Osteoblast (primary cell): ENCODE results near the gene DNAL1. TPM values are rescaled to one million over a fixed set of nuclear protein-coding genes. Genes with fewer than 3 reads are reported as not detected.

ENCODE experiments used
- DNase-seq: peaks from one replicate; pipeline ENCODE4 v3.0.0; 2011; ENCODE audit warnings: low spot score, mixed read lengths; ENCODE audit not compliant: insufficient read length; ENCODE audit errors: missing footprints
- H2AFZ ChIP-seq: 2 replicates; pipeline ENCODE4 v1.6.0; 2011; ENCODE audit warnings: mild to moderate bottlenecking, low read length
- H3K27ac ChIP-seq: 2 replicates; pipeline ENCODE4 v1.5.1; 2011; ENCODE audit warnings: mild to moderate bottlenecking, low read depth, low read length, moderate library complexity
- H3K27me3 ChIP-seq: 2 replicates; pipeline ENCODE4 v1.6.0; 2012; ENCODE audit warnings: mild to moderate bottlenecking, control low read depth, inconsistent platforms, low read length, moderate library complexity; ENCODE audit not compliant: insufficient read depth
- H3K36me3 ChIP-seq: 2 replicates; pipeline ENCODE4 v1.5.1; 2011; ENCODE audit warnings: mild to moderate bottlenecking, low read length, control low read depth, moderate library complexity; ENCODE audit not compliant: insufficient read depth
- H3K4me1 ChIP-seq: 2 replicates; pipeline ENCODE4 v1.5.1; 2011; ENCODE audit warnings: mild to moderate bottlenecking, low read length, control low read depth, moderate library complexity; ENCODE audit not compliant: insufficient read depth
- H3K4me2 ChIP-seq: 2 replicates; pipeline ENCODE4 v1.6.0; 2011; ENCODE audit warnings: mild to moderate bottlenecking, low read length; ENCODE audit not compliant: insufficient read depth
- H3K4me3 ChIP-seq: fragments of 200-600 bp; sonication (generic); 3 replicates; pipeline ENCODE4 v1.5.1; 2012; ENCODE audit warnings: mild to moderate bottlenecking, low read length, inconsistent platforms; ENCODE audit not compliant: insufficient read depth
- H3K79me2 ChIP-seq: 2 replicates; pipeline ENCODE4 v1.6.0; 2012; ENCODE audit warnings: mild to moderate bottlenecking, low read length, control low read depth, inconsistent platforms; ENCODE audit not compliant: insufficient read depth
- H3K9me3 ChIP-seq: 2 replicates; pipeline ENCODE4 v1.5.1; 2011; ENCODE audit warnings: low read depth, low read length, control low read depth
- H4K20me1 ChIP-seq: 2 replicates; pipeline ENCODE4 v1.6.0; 2012; ENCODE audit warnings: mild to moderate bottlenecking, low read length, control low read depth; ENCODE audit not compliant: insufficient read depth
- total RNA-seq: library from RNA; depleted of rRNA; stranded (reverse); fragments of >200 nt; gene quantifications from 2 replicates; pipeline ENCODE4 v1.2.3, GENCODE V29; 2012
- TF ChIP-seq, protein P1 (sequence below): IDR thresholded peaks from 2 replicates; pipeline ENCODE4 v1.5.1; 2011; ENCODE audit warnings: mild to moderate bottlenecking, low read depth, low read length, moderate library complexity; ENCODE audit errors: extremely low read depth

DNAL1 gene
- total RNA-seq, 1 donor, result 9.0 TPM

DNA sequence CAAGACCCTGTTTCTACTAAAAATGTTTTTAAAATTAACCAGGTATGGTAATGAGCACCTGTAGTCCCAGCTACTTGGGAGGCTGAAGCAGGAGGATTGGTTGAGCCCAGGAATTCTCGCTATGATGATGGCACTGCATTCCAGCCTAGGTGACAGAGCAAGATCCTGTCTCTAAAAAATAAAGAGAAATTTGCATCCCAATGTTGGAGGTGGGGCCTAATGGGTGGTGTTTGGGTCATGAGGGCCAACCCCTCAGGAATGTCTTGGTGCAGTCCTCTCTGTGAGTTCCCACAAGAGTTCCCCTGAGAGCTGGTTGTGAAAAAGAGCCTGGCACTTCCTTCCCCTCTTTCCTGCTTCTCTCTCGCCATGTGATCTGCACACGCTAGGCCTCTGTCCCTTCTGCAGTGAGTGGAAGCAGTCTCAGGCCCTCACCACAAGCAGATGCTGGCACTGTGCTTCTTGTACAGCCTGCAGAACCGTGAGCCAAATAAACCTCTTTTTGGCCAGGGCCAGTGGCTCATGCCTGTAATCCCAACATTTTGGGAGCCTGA lies 21.2 kb upstream of the DNAL1 start:
- TF ChIP-seq, protein P1, sequence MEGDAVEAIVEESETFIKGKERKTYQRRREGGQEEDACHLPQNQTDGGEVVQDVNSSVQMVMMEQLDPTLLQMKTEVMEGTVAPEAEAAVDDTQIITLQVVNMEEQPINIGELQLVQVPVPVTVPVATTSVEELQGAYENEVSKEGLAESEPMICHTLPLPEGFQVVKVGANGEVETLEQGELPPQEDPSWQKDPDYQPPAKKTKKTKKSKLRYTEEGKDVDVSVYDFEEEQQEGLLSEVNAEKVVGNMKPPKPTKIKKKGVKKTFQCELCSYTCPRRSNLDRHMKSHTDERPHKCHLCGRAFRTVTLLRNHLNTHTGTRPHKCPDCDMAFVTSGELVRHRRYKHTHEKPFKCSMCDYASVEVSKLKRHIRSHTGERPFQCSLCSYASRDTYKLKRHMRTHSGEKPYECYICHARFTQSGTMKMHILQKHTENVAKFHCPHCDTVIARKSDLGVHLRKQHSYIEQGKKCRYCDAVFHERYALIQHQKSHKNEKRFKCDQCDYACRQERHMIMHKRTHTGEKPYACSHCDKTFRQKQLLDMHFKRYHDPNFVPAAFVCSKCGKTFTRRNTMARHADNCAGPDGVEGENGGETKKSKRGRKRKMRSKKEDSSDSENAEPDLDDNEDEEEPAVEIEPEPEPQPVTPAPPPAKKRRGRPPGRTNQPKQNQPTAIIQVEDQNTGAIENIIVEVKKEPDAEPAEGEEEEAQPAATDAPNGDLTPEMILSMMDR, result no peak
- H3K4me1 ChIP-seq, result no peaks in the 10 kb centered on the region
- no peaks in the 10 kb centered on the region for H3K27me3 ChIP-seq
- DNase-seq, result no peak
- H3K9me3 ChIP-seq, result no peaks in the 10 kb centered on the region
- H3K36me3 ChIP-seq, result no peaks in the 10 kb centered on the region
- no peaks in the 10 kb centered on the region for H3K79me2 ChIP-seq
- H4K20me1 ChIP-seq, result no peaks in the 10 kb centered on the region
- no peak overlapping the region for H3K4me3 ChIP-seq
- H2AFZ ChIP-seq, result no peak overlapping the region
- no peak overlapping the region for H3K4me2 ChIP-seq
- no peak overlapping the region for H3K27ac ChIP-seq

DNA sequence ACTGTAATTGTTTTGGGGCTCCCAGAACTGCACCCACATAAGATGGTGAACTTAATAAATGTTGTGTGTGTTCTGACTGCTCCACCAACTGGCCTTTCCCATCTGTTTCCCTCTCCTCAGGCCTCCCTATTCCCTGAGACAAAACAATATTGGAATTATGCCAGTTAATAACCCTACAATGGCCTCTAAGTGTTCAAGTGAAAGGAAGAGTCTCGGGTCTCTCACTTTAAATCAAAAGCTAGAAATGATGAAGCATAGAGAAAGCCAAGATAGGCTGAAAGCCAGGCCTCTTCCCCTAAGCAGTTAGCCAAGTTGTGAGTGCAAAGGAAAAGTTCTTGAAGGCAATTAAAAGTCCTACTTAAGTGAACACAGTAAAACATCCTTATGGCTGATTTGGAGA lies 19.1 kb upstream of the DNAL1 start:
- no peak for DNase-seq
- Histone ChIP-seq H3K27ac (no peak overlapping the region), H4K20me1 (no peaks in the 10 kb centered on the region), H3K4me2 (no peak overlapping the region), H3K27me3 (no peaks in the 10 kb centered on the region), H2AFZ (no peak overlapping the region), H3K4me1 (no peaks in the 10 kb centered on the region), H3K9me3 (no peaks in the 10 kb centered on the region), H3K4me3 (no peak overlapping the region), H3K36me3 (no peaks in the 10 kb centered on the region), H3K79me2 (no peaks in the 10 kb centered on the region)
- TF ChIP-seq, protein P1, result no peak

DNA sequence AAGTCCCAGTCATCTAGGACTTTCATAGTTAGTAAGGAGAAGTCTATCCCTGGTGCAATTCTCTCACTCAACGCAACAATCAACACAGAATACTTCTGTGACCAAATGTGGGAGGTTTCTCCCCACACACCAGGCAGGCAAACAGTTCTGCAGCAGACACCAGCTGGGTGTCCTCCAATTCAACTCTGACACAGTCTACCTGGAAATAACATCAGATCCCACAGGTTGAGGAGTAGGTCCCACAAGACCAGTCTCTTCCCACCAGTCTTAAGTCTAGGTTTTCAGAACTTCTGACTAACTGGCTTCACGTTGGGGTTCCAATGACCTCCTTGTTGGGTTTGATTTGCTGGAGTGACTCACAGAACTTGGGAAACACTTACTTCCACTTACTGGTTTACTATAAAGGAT lies 17.6 kb upstream of the DNAL1 start:
- TF ChIP-seq, protein P1, result no peak
- Histone ChIP-seq H3K4me1 (no peaks in the 10 kb centered on the region), H3K27me3 (no peaks in the 10 kb centered on the region), H3K27ac (no peak overlapping the region), H3K4me3 (no peak overlapping the region), H3K4me2 (no peak overlapping the region), H4K20me1 (no peaks in the 10 kb centered on the region), H3K9me3 (no peaks in the 10 kb centered on the region), H3K36me3 (no peaks in the 10 kb centered on the region), H3K79me2 (no peaks in the 10 kb centered on the region), H2AFZ (no peak overlapping the region)
- DNase-seq, result no peak

DNA sequence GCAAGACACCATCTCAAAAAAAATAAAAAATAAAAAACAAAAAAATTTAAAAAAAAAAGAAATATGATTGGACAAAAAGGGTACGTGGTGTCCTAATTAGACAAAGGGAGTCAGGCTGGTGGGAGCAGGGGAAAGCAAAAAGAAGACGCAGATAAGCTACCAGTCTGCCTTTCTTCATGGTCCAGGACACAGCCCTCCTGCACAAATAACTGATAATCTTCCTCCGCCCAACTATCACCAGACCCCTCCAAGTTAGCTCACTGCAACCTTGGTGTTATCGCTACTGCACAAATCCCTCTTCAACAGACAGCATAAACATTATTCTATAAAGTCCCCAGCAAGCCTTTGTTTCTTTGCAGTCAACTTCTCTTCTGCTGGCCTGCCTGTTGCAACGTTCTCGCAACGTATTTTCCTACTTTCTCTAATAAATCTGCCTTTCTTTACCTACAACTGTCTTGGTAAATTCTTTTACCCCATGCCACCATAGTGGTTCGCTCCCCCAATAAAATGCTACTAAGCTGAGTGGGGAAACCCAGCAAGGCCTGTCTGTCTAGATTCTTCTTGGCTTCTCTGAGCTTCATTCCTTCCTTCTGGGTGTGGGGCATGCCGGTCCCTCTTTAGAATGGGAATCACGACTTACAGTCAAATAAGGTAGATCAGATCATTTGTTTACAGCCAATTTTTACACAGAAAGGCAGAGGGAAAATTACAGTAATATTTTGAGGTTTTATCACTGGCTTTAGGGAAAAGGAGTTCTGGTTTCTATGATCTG lies 14.6 kb upstream of the DNAL1 start:
- Histone ChIP-seq H2AFZ (no peak overlapping the region), H4K20me1 (no peaks in the 10 kb centered on the region), H3K4me3 (no peak overlapping the region), H3K4me2 (no peak overlapping the region), H3K27ac (no peak overlapping the region), H3K9me3 (no peaks in the 10 kb centered on the region), H3K4me1 (peaks cover 5% of the 10 kb centered on the region), H3K36me3 (no peaks in the 10 kb centered on the region), H3K27me3 (no peaks in the 10 kb centered on the region), H3K79me2 (no peaks in the 10 kb centered on the region)
- DNase-seq, result no peak
- TF ChIP-seq, protein P1, result no peak
